CD4-positive, alpha-beta T cell treated with Interleukin-17A for 4 hours (primary cell): ENCODE data around the gene CITED4.

ENCODE experiments used
- DNase-seq: peaks from one replicate; pipeline ENCODE4 v3.0.0-alpha.2; 2020; ENCODE audit warnings: mixed read lengths

CITED4 gene

GRCh38 chr1:40831001-40831732 lies 31.0 kb downstream of the CITED4 start:
- DNase-seq, result no peak

- no peak for DNase-seq
These were observed 31.7 kb downstream of the CITED4 start for GRCh38 chr1:40830419-40830943.

GRCh38 chr1:40829631-40830245 lies 32.4 kb downstream of the CITED4 start:
- no peak for DNase-seq

- DNase-seq, result no peak
These were observed 36.2 kb downstream of the CITED4 start for GRCh38 chr1:40825996-40826395.

GRCh38 chr1:40825435-40825788 lies 36.8 kb downstream of the CITED4 start:
- DNase-seq, result no peak

- DNase-seq, result no peak
These were observed 37.4 kb downstream of the CITED4 start for GRCh38 chr1:40824591-40825434.

GRCh38 chr1:40823983-40824382 lies 38.2 kb downstream of the CITED4 start:
- DNase-seq, result no peak

- no peak for DNase-seq
These were observed 38.8 kb downstream of the CITED4 start for GRCh38 chr1:40823345-40823744.

GRCh38 chr1:40822890-40823289 lies 39.3 kb downstream of the CITED4 start:
- DNase-seq, result no peak

- DNase-seq, result no peak
These were observed 41.1 kb downstream of the CITED4 start for GRCh38 chr1:40820911-40821693.

GRCh38 chr1:40820251-40820797 lies 41.8 kb downstream of the CITED4 start:
- no peak for DNase-seq

GRCh38 chr1:40819101-40819500 lies 43.1 kb downstream of the CITED4 start:
- no peak for DNase-seq

- DNase-seq, result peak; percentile 94
These were observed 43.8 kb downstream of the CITED4 start for GRCh38 chr1:40818264-40818961.

- no peak for DNase-seq
These were observed 44.3 kb downstream of the CITED4 start for GRCh38 chr1:40817791-40818263.

- DNase-seq, result no peak
These were observed 46.7 kb downstream of the CITED4 start for GRCh38 chr1:40815420-40815819.
